Gastrocnemius medialis (tissue), 4 donors: ENCODE data around the gene OR51B4. TPM values are rescaled to one million over a fixed set of nuclear protein-coding genes. Genes with fewer than 3 reads are reported as not detected.

Experiments
- ATAC-seq, 2 donors: fragments of 150-250 bp; one replicate each; pipeline ENCODE4 v1.9.1; 2016
- DNase-seq, 2 donors: peaks; one replicate each; pipeline ENCODE4 v3.0.0-alpha.2; 2019
- H3K27ac ChIP-seq, 4 donors: fragments of 200-600 bp; sonication (generic); 1 replicate in 1 of 4; 2 replicates in 3 of 4; pipeline ENCODE4 v1.5.1; 2016 to 2018; ENCODE audit warnings: mild to moderate bottlenecking in 2 of 4, moderate library complexity in 1 of 4
- H3K27me3 ChIP-seq, 3 donors: fragments of 200-600 bp; sonication (generic) in 2 of 3; 1 replicate in 1 of 3; 2 replicates in 2 of 3; pipeline versions ENCODE4 v1.5.1 to v1.6.0; 2016 to 2019; ENCODE audit warnings: mild to moderate bottlenecking in 1 of 3, moderate library complexity in 1 of 3
- H3K36me3 ChIP-seq, 2 donors: fragments of 200-600 bp; sonication (generic) in 1 of 2; one replicate each; pipeline ENCODE4 v1.5.1; 2017 to 2018
- H3K4me1 ChIP-seq, 2 donors: fragments of 200-600 bp; sonication (generic) in 1 of 2; one replicate each; pipeline ENCODE4 v1.5.1; 2016 to 2017; ENCODE audit warnings: mild to moderate bottlenecking in 2 of 2
- H3K4me3 ChIP-seq, 4 donors: fragments of 200-600 bp; sonication (generic) in 3 of 4; 1 replicate in 1 of 4; 2 replicates in 3 of 4; pipeline ENCODE4 v1.5.1; 2016 to 2019; ENCODE audit warnings: mild to moderate bottlenecking in 2 of 4
- H3K9me3 ChIP-seq, 3 donors: fragments of 200-600 bp; sonication (generic) in 2 of 3; 1 replicate in 1 of 3; 2 replicates in 2 of 3; pipeline ENCODE4 v1.5.1; 2016 to 2019
- POLR2A ChIP-seq, 2 donors: fragments of 450-650 bp; IDR thresholded peaks; one replicate each; pipeline ENCODE4 v1.6.1; 2017; ENCODE audit warnings: antibody characterized with exemption in 2 of 2, mild to moderate bottlenecking in 2 of 2, moderate library complexity in 2 of 2
- in situ Hi-C, 4 donors: fragments of 200-750 bp; cut with MboI; loops; one replicate each; pipeline versions ENCODE4 v1.15.0 to v1.8.0; 2017; ENCODE audit warnings: low sequenced_read_pairs in 4 of 4
- intact Hi-C: fragments of 100-400 bp; cut with DNase I; formaldehyde crosslinking; loops from one replicate; pipeline ENCODE4 v1.15.1; 2023; ENCODE audit warnings: low total_unique reads
- total RNA-seq, 4 donors: library from RNA; depleted of rRNA; stranded (reverse); fragments of >200 nt; gene quantifications; one replicate each; pipeline versions ENCODE4 v1.1.0 to v1.2.3, GENCODE V29; 2016
- TF ChIP-seq, protein P1 (sequence below), 5 experiments: fragments of 450-650 bp in 3 of 5; fragments of 200-600 bp in 2 of 5; sonication (generic) in 2 of 5; IDR thresholded peaks in 4 of 5; conservative IDR thresholded peaks in 1 of 5; 1 replicate in 4 of 5; 2 replicates in 1 of 5; pipeline ENCODE4 v1.5.1; 2016 to 2019; ENCODE audit warnings: antibody characterized with exemption in 5 of 5, mild to moderate bottlenecking in 3 of 5, moderate library complexity in 3 of 5

OR51B4 gene
- total RNA-seq, 4 donors from 2014 or later = not detected

DNA sequence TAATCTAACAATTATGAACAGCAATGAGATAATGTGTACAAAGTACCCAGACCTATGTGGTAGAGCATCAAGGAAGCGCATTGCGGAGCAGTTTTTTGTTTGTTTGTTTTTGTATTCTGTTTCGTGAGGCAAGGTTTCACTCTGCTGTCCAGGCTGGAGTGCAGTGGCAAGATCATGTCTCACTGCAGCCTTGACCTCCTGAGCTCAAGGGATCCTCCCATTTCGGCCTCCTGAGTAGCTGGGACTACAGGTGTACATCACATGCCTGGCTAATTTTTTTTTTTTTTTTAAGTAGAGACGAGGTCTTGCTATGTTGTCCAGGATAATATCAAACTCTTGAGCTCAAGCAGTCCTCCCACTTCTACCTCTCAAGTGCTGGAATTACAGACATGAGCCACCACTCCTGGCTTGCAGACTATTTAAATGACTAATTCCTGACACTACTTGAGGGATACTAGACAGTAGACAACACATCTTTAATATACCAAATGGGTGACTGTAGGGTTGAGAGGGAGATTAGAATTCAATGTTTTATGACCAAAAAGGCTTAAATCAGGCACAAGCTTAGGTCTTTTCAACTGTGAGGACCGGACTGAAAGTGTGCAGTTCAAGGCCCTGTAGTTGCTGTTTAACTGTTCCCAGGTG lies 12.7 kb downstream of the OR51B4 start:
- no peak for DNase-seq
- intact Hi-C loops (no loop called here), in situ Hi-C loops (no loop called here)
- H3K27me3 ChIP-seq = no peaks in the 10 kb centered on the region
- no peak overlapping the region for H3K4me3 ChIP-seq
- no peaks in the 10 kb centered on the region for H3K9me3 ChIP-seq
- H3K27ac ChIP-seq = no peak overlapping the region
- H3K4me1 ChIP-seq = no peaks in the 10 kb centered on the region
- no peak for ATAC-seq
- TF ChIP-seq, protein P1, sequence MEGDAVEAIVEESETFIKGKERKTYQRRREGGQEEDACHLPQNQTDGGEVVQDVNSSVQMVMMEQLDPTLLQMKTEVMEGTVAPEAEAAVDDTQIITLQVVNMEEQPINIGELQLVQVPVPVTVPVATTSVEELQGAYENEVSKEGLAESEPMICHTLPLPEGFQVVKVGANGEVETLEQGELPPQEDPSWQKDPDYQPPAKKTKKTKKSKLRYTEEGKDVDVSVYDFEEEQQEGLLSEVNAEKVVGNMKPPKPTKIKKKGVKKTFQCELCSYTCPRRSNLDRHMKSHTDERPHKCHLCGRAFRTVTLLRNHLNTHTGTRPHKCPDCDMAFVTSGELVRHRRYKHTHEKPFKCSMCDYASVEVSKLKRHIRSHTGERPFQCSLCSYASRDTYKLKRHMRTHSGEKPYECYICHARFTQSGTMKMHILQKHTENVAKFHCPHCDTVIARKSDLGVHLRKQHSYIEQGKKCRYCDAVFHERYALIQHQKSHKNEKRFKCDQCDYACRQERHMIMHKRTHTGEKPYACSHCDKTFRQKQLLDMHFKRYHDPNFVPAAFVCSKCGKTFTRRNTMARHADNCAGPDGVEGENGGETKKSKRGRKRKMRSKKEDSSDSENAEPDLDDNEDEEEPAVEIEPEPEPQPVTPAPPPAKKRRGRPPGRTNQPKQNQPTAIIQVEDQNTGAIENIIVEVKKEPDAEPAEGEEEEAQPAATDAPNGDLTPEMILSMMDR (IDR thresholded peaks at IDR 0.05 in 4 of 5, conservative IDR thresholded peaks at IDR 0.05 in 1 of 5) = no peak
- no peak for TF ChIP-seq POLR2A (IDR thresholded peaks at IDR 0.05)
- H3K36me3 ChIP-seq = no peaks in the 10 kb centered on the region

DNA sequence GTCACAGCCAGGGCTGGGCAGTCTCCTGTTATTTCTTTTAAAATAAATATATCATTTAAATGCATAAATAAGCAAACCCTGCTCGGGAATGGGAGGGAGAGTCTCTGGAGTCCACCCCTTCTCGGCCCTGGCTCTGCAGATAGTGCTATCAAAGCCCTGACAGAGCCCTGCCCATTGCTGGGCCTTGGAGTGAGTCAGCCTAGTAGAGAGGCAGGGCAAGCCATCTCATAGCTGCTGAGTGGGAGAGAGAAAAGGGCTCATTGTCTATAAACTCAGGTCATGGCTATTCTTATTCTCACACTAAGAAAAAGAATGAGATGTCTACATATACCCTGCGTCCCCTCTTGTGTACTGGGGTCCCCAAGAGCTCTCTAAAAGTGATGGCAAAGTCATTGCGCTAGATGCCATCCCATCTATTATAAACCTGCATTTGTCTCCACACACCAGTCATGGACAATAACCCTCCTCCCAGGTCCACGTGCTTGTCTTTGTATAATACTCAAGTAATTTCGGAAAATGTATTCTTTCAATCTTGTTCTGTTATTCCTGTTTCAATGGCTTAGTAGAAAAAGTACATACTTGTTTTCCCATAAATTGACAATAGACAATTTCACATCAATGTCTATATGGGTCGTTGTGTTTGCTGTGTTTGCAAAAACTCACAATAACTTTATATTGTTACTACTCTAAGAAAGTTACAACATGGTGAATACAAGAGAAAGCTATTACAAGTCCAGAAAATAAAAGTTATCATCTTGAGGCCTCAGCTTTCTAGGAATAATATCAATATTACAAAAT lies 13.4 kb downstream of the OR51B4 start:
- H3K4me3 ChIP-seq = no peak overlapping the region
- H3K9me3 ChIP-seq = no peaks in the 10 kb centered on the region
- TF ChIP-seq, protein P1 (IDR thresholded peaks at IDR 0.05 in 4 of 5, conservative IDR thresholded peaks at IDR 0.05 in 1 of 5) = no peak
- no peak for TF ChIP-seq POLR2A (IDR thresholded peaks at IDR 0.05)
- no peak overlapping the region for H3K27ac ChIP-seq
- H3K27me3 ChIP-seq = no peaks in the 10 kb centered on the region
- in situ Hi-C loops (no loop called here), intact Hi-C loops (no loop called here)
- H3K4me1 ChIP-seq = no peaks in the 10 kb centered on the region
- DNase-seq (no peak), ATAC-seq (no peak)
- H3K36me3 ChIP-seq = no peaks in the 10 kb centered on the region

DNA sequence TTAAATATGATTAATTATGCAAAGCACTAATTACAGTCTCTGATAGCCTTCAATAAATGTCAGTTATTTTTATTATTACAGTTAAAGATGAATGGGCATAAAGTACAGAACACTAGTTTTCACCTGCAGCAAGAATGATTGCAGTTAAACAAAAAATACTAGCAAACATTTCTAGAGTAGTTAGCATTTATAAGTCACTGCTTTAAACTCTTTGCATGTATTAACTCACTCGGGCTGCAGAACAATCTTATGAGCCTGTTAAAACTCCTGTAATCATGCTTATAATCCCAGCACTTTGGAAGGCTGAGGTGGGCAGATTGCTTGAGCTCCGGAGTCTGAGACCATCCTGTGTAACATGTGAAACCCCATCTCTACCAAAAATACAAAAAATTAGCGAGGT lies 14.8 kb downstream of the OR51B4 start:
- in situ Hi-C loops = no loop called here
- TF ChIP-seq, protein P1 (IDR thresholded peaks at IDR 0.05 in 4 of 5, conservative IDR thresholded peaks at IDR 0.05 in 1 of 5) = no peak
- no peak for TF ChIP-seq POLR2A (IDR thresholded peaks at IDR 0.05)

DNA sequence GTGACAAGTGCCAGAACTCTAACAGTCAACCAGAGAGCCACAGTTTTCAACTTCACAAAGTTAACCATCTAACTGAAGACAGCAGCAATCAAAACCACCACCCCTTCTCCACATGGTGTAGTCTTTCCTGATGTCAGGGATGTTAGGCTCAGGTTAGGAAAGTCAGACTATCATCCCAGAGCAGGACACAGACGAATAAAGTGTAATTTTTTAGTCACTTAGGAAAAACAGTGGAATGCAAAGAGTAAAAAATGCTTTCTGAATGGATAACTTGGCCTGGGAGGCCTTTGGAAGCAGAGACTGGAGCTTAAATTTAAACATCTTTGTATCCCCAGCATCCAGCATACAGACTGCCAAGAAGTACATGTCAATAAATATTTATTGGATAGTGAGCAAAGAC lies 15.4 kb downstream of the OR51B4 start:
- no peaks in the 10 kb centered on the region for H3K36me3 ChIP-seq
- H3K27me3 ChIP-seq = no peaks in the 10 kb centered on the region
- H3K9me3 ChIP-seq = no peaks in the 10 kb centered on the region
- H3K4me3 ChIP-seq = no peak overlapping the region
- no peak for TF ChIP-seq POLR2A (IDR thresholded peaks at IDR 0.05)
- TF ChIP-seq, protein P1 (IDR thresholded peaks at IDR 0.05 in 4 of 5, conservative IDR thresholded peaks at IDR 0.05 in 1 of 5) = no peak
- DNase-seq = no peak
- in situ Hi-C loops (no loop called here), intact Hi-C loops (no loop called here)
- no peak for ATAC-seq
- no peak overlapping the region for H3K27ac ChIP-seq
- H3K4me1 ChIP-seq = no peaks in the 10 kb centered on the region

More for the DNA sequence above, 14.8 kb downstream of the OR51B4 start:
- H3K27ac ChIP-seq = no peak overlapping the region
- H3K27me3 ChIP-seq = no peaks in the 10 kb centered on the region
- no peak for DNase-seq
- H3K36me3 ChIP-seq = no peaks in the 10 kb centered on the region
- H3K9me3 ChIP-seq = no peaks in the 10 kb centered on the region
- H3K4me3 ChIP-seq = no peak overlapping the region
- no peaks in the 10 kb centered on the region for H3K4me1 ChIP-seq
- intact Hi-C loops = no loop called here
- no peak for ATAC-seq
